HepG2 (cell line): ENCODE data around the gene CPSF4. TPM values are rescaled to one million over a fixed set of nuclear protein-coding genes. Genes with fewer than 3 reads are reported as not detected.

Experiments used
- CCAR2 ChIP-seq: fragments of 200-400 bp; formaldehyde crosslinking; optimal IDR thresholded peaks from 2 replicates; pipeline ENCODE3; 2018; ENCODE audit warnings: low read depth, mild to moderate bottlenecking, low read length, moderate library complexity
- GFI1 ChIP-seq: sonication (generic); formaldehyde crosslinking; IDR thresholded peaks from 2 replicates; pipeline ENCODE4 v1.5.0; 2020; ENCODE audit warnings: missing genetic modification reagents, mild to moderate bottlenecking, borderline replicate concordance
- MBD4 ChIP-seq: IDR thresholded peaks from 2 replicates; pipeline ENCODE4 v1.6.1; 2012; ENCODE audit warnings: low read length, inconsistent platforms, borderline replicate concordance
- PAX8 ChIP-seq: sonication (generic); formaldehyde crosslinking; IDR thresholded peaks from 2 replicates; pipeline ENCODE4 v1.8.0; 2022; ENCODE audit warnings: mild to moderate bottlenecking, missing genetic modification reagents, borderline replicate concordance
- PRMT3 ChIP-seq: sonication (generic); formaldehyde crosslinking; IDR thresholded peaks from 2 replicates; pipeline ENCODE4 v1.8.1; 2022; ENCODE audit warnings: low read depth, mild to moderate bottlenecking, moderate library complexity, missing genetic modification reagents, borderline replicate concordance
- RFX5 ChIP-seq: IDR thresholded peaks from 2 replicates; pipeline ENCODE4 v1.6.1; 2011; ENCODE audit warnings: low read depth, low read length, improper control_type of control experiment
- WIZ ChIP-seq: sonication (generic); formaldehyde crosslinking; IDR thresholded peaks from 2 replicates; pipeline ENCODE4 v1.5.1; 2020; ENCODE audit warnings: mild to moderate bottlenecking, missing genetic modification reagents
- ZC3H4 ChIP-seq: sonication (generic); formaldehyde crosslinking; IDR thresholded peaks from 2 replicates; pipeline ENCODE4 v1.4.0; 2020; ENCODE audit warnings: missing genetic modification reagents, borderline replicate concordance
- ZFP36 ChIP-seq: fragments of 150-350 bp; IDR thresholded peaks from 2 replicates; pipeline ENCODE4 v1.6.1; 2018; ENCODE audit warnings: borderline replicate concordance, low read length, low read depth; ENCODE audit not compliant: partially characterized antibody
- ZNF451 ChIP-seq: sonication (generic); formaldehyde crosslinking; IDR thresholded peaks from 2 replicates; pipeline ENCODE4 v1.5.0; 2020; ENCODE audit warnings: mild to moderate bottlenecking, missing genetic modification reagents
- ZNF737 ChIP-seq: sonication (generic); formaldehyde crosslinking; IDR thresholded peaks from 2 replicates; pipeline ENCODE4 v1.5.0; 2020; ENCODE audit warnings: missing genetic modification reagents, mild to moderate bottlenecking, borderline replicate concordance
- polyA plus RNA-seq, 8 experiments: library from polyadenylated mRNA; depleted of rRNA in 3 of 8; stranded (reverse) in 7 of 8; unstranded in 1 of 8; fragments of >200 nt; fragmentation: Illumina TruSeq in 4 of 8; extraction: Trizol in 4 of 8; gene quantifications; 2 replicates each; pipeline versions ENCODE4 v1.2.1 to v1.2.3, GENCODE V29; 2011 to 2016; ENCODE audit warnings: low read depth in 4 of 8, missing spikeins in 1 of 8, mixed read lengths in 1 of 8; ENCODE audit not compliant: insufficient read depth in 1 of 8
- total RNA-seq, 5 experiments: library from RNA; depleted of rRNA; stranded (reverse); fragments of >200 nt; fragmentation: Illumina TruSeq; extraction: Trizol; gene quantifications; 2 replicates each; pipeline ENCODE4 v1.2.3, GENCODE V29; 2016; ENCODE audit warnings: low read depth in 1 of 5
- TF ChIP-seq, protein P1 (sequence below): sonication (generic); formaldehyde crosslinking; IDR thresholded peaks from 2 replicates; pipeline ENCODE4 v1.4.0; 2020; ENCODE audit warnings: mild to moderate bottlenecking, missing genetic modification reagents
- TF ChIP-seq, protein P2 (sequence below): sonication (generic); formaldehyde crosslinking; IDR thresholded peaks from 2 replicates; pipeline ENCODE4 v1.9.0; 2022; ENCODE audit warnings: low read depth, missing genetic modification reagents
- TF ChIP-seq, protein P3 (sequence below): sonication (generic); formaldehyde crosslinking; IDR thresholded peaks from 2 replicates; pipeline ENCODE4 v1.5.0; 2020; ENCODE audit warnings: missing genetic modification reagents, mild to moderate bottlenecking, borderline replicate concordance
- TF ChIP-seq, protein P4 (sequence below), 2 experiments: fragments of 450-650 bp in 1 of 2; sonication (generic) in 1 of 2; formaldehyde crosslinking; IDR thresholded peaks; 2 replicates each; pipeline versions ENCODE4 v1.5.0 to v1.8.0; 2020 to 2022; ENCODE audit warnings: mild to moderate bottlenecking in 1 of 2, missing genetic modification reagents in 1 of 2
- TF ChIP-seq, protein P5 (sequence below): sonication (generic); formaldehyde crosslinking; IDR thresholded peaks from 2 replicates; pipeline ENCODE4 v1.4.0; 2020; ENCODE audit warnings: mild to moderate bottlenecking, missing genetic modification reagents, borderline replicate concordance
- TF ChIP-seq, protein P6 (sequence below): sonication (generic); formaldehyde crosslinking; IDR thresholded peaks from 2 replicates; pipeline ENCODE4 v1.8.1; 2023; ENCODE audit warnings: mild to moderate bottlenecking, missing genetic modification reagents

The CPSF4 gene
- total and polyA plus RNA-seq, 2 of the 13 experiments (the other 11 are each of a cell fraction or from before 2014, with no cell fraction given), result 34.1 to 49.6 TPM

DNA sequence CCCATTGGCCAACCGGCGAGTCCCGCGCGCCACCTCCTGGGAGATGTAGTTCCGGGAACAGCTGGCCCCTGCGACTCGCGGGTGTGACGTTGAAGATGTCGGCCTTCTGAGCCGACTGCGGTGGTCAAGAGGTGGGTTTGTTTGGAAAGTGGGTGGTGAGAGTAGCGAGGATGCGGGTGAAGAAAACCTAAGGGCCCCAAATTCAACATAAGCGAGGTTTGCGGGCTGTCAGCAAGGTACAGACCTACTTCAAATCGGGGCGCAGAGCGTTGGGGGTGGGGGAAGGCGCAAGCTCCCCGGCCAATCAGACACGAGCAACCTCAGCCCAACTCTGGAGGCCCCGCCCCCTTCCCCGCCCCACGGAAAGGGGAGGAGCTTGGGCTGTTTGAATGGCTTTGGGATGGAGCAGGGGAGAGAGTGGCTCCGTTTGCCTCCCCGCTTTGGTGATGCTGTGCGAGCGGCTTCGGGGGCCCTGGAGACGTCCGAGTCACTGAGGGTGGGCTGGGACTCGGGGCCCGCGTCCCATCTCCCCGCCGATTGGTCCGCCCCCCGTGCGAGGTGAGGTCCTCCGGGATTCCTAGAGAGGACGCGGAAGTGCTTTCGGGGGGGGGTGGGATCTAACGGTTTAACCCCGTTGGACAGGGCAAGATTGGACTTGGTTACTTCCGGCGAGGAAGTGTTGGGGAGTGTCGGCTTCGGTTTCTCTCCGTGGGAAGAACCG, 66.0 kb downstream of the CPSF4 start, which contains the start of gene ZKSCAN5 (continued):
- TF ChIP-seq WIZ (CRISPR knock-in tag), result 0 out of 2 replicates have a peak, but pooled peaks have one; percentile 25
- TF ChIP-seq ZC3H4 (CRISPR knock-in tag), result no peak
- TF ChIP-seq, protein P1, sequence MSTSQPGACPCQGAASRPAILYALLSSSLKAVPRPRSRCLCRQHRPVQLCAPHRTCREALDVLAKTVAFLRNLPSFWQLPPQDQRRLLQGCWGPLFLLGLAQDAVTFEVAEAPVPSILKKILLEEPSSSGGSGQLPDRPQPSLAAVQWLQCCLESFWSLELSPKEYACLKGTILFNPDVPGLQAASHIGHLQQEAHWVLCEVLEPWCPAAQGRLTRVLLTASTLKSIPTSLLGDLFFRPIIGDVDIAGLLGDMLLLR (CRISPR knock-in tag), result no peak
- no peak for TF ChIP-seq ZNF451 (CRISPR knock-in tag)
- TF ChIP-seq ZNF737 (CRISPR knock-in tag), result no peak
- TF ChIP-seq, protein P2, sequence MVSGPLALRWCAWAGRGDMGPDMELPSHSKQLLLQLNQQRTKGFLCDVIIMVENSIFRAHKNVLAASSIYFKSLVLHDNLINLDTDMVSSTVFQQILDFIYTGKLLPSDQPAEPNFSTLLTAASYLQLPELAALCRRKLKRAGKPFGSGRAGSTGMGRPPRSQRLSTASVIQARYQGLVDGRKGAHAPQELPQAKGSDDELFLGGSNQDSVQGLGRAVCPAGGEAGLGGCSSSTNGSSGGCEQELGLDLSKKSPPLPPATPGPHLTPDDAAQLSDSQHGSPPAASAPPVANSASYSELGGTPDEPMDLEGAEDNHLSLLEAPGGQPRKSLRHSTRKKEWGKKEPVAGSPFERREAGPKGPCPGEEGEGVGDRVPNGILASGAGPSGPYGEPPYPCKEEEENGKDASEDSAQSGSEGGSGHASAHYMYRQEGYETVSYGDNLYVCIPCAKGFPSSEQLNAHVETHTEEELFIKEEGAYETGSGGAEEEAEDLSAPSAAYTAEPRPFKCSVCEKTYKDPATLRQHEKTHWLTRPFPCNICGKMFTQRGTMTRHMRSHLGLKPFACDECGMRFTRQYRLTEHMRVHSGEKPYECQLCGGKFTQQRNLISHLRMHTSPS, result no peak
- TF ChIP-seq, protein P3, sequence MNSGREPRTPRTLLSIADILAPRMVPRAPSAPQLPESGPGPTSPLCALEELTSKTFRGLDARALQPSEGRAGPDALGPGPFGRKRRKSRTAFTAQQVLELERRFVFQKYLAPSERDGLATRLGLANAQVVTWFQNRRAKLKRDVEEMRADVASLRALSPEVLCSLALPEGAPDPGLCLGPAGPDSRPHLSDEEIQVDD, result 0 out of 2 replicates have a peak, but pooled peaks have one; percentile 60
- TF ChIP-seq, protein P4, sequence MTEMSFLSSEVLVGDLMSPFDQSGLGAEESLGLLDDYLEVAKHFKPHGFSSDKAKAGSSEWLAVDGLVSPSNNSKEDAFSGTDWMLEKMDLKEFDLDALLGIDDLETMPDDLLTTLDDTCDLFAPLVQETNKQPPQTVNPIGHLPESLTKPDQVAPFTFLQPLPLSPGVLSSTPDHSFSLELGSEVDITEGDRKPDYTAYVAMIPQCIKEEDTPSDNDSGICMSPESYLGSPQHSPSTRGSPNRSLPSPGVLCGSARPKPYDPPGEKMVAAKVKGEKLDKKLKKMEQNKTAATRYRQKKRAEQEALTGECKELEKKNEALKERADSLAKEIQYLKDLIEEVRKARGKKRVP (CRISPR knock-in tag; IDR thresholded peaks at IDR 0.05), result no peak; a peak in 1 of 4 replicates
- no peak for TF ChIP-seq MBD4
- TF ChIP-seq GFI1 (CRISPR knock-in tag), result no peak
- no peak for TF ChIP-seq ZFP36
- TF ChIP-seq CCAR2, result no peak
- no peak for TF ChIP-seq PRMT3 (CRISPR knock-in tag)
- TF ChIP-seq, protein P5, sequence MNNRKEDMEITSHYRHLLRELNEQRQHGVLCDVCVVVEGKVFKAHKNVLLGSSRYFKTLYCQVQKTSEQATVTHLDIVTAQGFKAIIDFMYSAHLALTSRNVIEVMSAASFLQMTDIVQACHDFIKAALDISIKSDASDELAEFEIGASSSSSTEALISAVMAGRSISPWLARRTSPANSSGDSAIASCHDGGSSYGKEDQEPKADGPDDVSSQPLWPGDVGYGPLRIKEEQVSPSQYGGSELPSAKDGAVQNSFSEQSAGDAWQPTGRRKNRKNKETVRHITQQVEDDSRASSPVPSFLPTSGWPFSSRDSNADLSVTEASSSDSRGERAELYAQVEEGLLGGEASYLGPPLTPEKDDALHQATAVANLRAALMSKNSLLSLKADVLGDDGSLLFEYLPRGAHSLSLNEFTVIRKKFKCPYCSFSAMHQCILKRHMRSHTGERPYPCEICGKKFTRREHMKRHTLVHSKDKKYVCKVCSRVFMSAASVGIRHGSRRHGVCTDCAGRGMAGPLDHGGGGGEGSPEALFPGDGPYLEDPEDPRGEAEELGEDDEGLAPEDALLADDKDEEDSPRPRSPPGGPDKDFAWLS (CRISPR knock-in tag), result no peak
- TF ChIP-seq RFX5, result peak; percentile 36; the same call in 1 of the 2 replicates
- no peak for TF ChIP-seq PAX8
- TF ChIP-seq, protein P6, sequence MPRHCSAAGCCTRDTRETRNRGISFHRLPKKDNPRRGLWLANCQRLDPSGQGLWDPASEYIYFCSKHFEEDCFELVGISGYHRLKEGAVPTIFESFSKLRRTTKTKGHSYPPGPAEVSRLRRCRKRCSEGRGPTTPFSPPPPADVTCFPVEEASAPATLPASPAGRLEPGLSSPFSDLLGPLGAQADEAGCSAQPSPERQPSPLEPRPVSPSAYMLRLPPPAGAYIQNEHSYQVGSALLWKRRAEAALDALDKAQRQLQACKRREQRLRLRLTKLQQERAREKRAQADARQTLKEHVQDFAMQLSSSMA, result no peak
